SK-MEL-5 (cell line): ENCODE results near the gene PTGES. TPM values are rescaled to one million over a fixed set of nuclear protein-coding genes. Genes with fewer than 3 reads are reported as not detected.
"Not testable (repeated sequence)": the region's sequence is repeated elsewhere in the genome, so short reads cannot be mapped to it uniquely, and the experiment has no call there.

Experiments used
- DNase-seq: peaks from one replicate; pipeline ENCODE4 v3.0.0-alpha.2; 2016; ENCODE audit warnings: low read depth, low spot score
- in situ Hi-C: cut with HindIII; loops from 2 replicates; pipeline ENCODE4 v1.10.0; 2016; ENCODE audit warnings: low sequenced_read_pairs, high pct_unique_total_duplicates, low pct_unique_long_range_greater_than_20kb
- total RNA-seq: library from RNA; depleted of rRNA; stranded (reverse); fragments of >200 nt; shearing (Covaris generic); gene quantifications from 2 replicates; pipeline ENCODE4 v1.2.3, GENCODE V29; 2014

Gene PTGES
- total RNA-seq, 1 experiment from 2014 or later, result 4.8 TPM

DNA sequence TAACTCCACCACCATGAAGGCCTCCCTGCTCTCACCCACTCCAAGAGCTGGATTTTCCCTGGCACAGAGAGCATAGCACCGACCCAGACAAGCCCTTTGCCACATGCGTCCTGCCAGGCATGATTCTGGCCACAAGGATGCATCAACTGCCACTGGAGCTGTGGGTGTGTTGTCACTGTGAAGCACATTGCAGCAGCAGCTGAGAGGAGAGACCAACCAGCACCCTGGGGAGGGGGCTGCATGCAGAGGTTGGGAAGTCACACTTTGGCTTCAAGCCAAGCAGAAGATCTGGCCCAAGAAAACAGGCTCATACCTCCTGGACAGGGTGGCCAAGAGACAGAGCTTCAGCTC is 22.6 kb upstream of the PTGES start:
- DNase-seq, result no peak

DNA sequence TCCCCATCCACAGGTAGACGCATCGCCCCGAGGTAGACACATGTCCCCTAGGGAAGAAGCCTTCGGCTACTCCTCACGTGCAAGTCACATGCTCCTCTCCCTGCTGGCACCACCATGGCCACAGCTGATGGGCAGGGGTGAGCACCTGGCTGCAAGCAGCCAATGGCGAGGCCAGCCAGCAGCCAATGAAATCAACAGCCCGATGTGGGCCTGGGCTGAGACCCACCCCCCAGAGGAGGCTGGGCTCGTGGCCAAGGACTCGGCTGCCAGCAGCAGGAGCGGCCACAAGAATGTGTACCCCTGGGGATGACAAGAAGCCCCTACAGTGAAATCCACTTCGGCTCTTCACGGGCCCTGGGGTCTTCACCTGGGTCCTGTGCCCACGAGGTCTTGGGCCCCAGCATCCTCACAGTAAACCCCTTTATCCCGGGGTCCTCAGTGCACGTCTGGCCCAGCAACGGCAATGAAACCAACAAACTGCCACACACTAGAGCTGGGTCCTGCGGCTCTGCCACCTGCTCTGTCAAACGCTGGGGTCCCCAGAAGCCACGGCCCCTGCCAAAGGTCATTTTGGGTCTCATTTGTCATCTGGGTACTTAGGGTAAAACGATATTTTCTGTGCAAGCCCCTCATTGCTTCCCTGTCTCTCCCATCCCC is 22.1 kb upstream of the PTGES start:
- in situ Hi-C loops, result no loop called here
- DNase-seq, result no peak

More for the DNA sequence above, 22.6 kb upstream of the PTGES start:
- in situ Hi-C loops, result no loop called here

GRCh38 chr9:129773262-129774048 is 20.6 kb upstream of the PTGES start:
- DNase-seq, result no peak
- in situ Hi-C loops, result no loop called here

GRCh38 chr9:129770741-129771140 is 17.9 kb upstream of the PTGES start:
- in situ Hi-C loops, result no loop called here
- no peak for DNase-seq

- DNase-seq, result no peak
- in situ Hi-C loops, result no loop called here
Measured at GRCh38 chr9:129769669-129770068, 16.8 kb upstream of the PTGES start.

DNA sequence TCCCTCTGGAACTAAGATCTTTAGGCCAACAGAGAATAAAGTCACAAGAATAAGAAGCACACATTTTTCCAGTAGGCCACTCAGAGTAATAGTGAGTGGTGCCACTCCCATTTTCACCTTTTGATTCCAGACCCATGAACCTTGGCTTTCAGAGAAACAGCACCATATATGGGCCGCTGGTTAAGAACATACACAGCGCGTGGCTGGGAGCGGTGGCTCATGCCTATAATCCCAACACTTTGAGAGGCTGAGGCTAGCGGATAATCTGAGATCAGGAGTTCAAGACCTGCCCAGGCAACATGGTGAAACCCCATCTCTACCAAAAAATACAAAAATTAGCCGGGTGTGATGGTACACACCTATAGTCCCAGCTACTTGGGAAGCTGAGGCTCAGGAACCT is 15.6 kb upstream of the PTGES start:
- in situ Hi-C loops, result no loop called here
- no peak for DNase-seq

DNA sequence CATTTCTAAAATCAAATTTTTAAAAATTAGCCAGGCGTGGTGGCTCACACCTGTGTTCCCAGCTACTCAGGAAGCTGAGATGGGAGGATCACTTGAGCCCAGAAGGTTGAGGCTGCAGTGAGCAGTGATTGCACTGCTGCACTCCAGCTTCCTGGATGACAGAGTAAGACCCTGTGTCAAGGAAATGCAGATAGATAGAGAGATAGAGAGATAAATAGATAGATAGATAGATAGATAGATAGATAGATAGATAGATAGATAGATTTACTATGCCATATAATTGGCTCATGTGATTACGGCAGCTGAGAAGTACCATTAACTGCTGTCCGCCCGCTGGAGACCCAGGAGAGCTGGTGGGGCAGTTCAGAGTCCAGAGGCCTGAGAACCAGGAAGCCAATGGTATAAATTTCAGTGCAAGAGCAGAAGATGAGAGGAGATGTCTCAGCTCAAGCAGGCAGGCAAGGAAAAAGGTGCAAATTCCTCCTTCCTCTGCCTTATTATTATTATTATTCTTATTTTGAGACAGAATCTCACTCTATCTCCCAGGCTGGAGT is 13.0 kb upstream of the PTGES start:
- in situ Hi-C loops, result no loop called here
- no peak for DNase-seq

- peak; percentile 39 for DNase-seq
- in situ Hi-C loops, result no loop called here
Measured at GRCh38 chr9:129762985-129763926, 10.4 kb upstream of the PTGES start.

DNA sequence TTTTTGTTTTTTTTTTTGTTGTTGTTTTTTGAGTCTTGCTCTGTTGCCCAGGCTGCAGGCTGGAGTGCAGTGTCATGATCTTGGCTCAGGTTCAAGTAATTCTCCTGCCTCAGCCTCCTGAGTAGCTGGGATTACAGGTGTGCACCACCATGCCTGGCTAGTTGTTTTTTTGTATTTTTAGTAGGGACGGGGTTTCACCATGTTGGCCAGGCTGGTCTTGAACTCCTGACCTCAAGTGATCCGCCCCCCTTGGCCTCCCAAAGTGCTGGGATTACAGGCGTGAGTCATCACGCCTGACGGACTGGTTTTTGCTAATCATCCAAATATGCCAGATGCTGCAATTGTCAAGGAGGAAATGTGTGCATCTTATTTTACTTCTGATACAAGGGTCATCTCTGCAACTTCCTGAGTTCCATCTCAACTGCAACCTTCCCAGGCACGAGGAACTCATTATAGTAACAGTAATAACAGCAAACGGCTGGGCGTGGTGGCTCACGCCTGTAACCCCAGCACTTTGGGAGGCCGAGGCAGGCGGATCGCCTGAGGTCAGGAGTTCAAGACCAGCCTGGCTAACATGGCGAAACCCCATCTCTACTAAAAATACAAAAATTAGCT is 9.6 kb upstream of the PTGES start:
- not testable (repeated sequence) for DNase-seq

DNA sequence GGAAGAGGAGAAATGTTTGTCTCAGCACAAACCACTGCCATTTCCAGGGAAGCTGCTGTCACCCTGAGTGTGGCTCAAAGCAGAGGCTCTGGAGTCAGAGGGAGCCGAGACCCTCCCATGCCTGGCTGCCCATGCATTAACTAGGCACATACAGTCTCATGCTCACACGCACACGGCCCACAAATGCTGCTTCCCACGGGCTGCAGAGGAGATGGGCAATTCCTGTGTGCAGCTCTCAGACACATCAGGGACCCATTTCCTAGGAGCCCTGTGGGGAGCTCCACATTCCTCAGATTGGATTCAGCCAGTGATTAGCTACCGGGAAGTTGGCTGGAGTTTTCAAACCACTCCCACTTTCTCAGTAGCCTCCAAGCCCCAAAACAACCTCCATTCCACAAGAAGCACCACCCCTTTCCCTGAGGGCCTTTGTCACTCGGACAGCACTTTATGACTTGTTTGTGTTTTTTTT is 9.1 kb upstream of the PTGES start:
- in situ Hi-C loops, result no loop called here

More for the DNA sequence above, 9.6 kb upstream of the PTGES start:
- in situ Hi-C loops, result not testable (repeated sequence)

DNA sequence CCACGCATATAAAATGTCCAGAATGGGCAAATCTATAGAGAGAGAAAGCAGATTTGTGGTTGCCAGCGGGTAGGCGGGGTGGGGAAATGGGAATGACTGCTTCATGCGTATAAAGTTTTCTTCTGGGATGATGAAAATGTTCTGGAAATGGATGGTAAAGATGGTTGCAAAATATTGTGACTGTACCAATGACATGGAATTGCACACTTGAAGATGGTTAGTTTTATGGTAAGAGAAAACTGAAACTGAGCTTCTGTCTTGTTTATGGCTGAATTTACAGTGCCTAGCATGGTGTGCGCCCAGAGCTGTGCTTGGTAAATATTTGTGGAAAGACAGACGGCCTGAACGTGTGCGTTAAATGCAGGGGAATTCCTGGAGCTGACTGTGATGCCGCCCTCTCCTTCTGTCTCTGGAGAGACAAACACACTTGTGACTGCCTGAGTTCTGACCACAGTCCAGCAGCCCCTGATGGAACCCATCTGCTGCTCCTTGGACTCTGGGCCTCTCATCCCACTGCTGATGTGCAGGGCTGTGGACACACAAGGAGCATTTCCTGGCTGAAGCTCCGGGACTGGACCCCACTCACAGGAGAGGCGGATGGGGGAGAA is 8.6 kb upstream of the PTGES start:
- in situ Hi-C loops, result no loop called here
- DNase-seq, result no peak

More for the DNA sequence above, 9.1 kb upstream of the PTGES start:
- no peak for DNase-seq

- DNase-seq, in situ Hi-C loops: not testable (repeated sequence)
Measured at GRCh38 chr9:129760784-129761183, 7.9 kb upstream of the PTGES start.

DNA sequence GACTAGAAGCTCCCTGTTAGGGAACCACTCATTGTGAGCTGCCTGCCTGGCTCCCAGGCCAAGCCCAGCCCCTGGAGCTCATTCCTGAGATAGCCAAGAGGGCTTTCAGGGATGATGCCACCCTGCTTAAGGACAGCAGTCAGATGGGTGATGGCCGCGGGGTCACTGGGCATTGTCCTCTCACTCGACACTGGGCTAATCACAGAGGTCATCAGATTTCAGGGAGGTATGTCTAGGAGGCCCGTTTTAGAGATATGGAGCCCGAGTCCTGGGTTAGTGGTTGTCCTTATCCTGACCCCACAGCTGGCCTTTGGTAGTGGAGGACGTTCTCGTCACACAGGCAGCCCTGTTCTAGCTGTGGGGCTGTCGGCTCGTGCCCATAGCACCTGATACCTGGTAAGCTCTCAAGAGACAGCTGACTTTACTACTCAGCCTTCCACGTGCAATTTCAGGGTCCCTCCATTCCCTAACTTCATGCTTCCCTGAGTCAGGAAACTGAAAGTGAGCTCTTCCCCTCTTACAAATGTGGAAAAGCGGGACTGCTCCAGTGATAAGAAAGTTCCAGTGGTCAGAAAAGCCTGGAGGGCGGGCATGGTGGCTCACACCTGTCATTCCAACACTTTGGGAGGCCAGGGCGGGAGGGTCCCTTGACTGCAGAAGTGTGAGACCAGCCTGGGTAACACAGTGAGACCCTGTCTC is 7.1 kb upstream of the PTGES start:
- in situ Hi-C loops, result no loop called here
- no peak for DNase-seq

GRCh38 chr9:129759319-129759718 is 6.5 kb upstream of the PTGES start:
- in situ Hi-C loops, result no loop called here
- DNase-seq, result no peak

GRCh38 chr9:129757045-129757444 is 4.2 kb upstream of the PTGES start:
- in situ Hi-C loops, result no loop called here
- DNase-seq, result peak; percentile 53

DNA sequence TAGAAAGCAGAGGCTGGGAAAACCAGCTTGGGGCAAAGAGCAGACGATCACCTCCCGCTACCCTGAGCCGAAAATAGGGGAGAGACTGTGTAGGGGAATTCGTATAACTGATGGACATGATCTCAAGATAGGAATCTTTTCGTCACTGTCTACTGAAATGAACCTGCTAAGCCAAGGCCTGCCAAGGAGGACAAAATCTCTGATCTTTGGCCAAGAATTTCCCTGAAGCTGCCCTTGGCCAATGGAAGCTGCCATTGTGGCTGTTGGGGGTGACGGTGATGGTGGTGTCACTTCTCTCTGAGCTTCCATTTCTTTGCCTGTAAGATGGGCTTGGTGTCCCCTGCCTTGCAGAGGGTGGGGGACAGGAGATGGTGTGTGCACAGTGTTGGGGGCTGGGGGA is 3.3 kb upstream of the PTGES start:
- DNase-seq, result no peak
- in situ Hi-C loops, result no loop called here
